Kidney glomerular epithelial cell (primary cell): ENCODE results near the gene CDH11.
A peak's percentile ranks its signal among the peaks of the same experiment; 100 is the strongest.

Source experiments
- DNase-seq: peaks from one replicate; lab custom pipeline; 2025; lab: John Stamatoyannopoulos, UW

Gene CDH11, protein sequence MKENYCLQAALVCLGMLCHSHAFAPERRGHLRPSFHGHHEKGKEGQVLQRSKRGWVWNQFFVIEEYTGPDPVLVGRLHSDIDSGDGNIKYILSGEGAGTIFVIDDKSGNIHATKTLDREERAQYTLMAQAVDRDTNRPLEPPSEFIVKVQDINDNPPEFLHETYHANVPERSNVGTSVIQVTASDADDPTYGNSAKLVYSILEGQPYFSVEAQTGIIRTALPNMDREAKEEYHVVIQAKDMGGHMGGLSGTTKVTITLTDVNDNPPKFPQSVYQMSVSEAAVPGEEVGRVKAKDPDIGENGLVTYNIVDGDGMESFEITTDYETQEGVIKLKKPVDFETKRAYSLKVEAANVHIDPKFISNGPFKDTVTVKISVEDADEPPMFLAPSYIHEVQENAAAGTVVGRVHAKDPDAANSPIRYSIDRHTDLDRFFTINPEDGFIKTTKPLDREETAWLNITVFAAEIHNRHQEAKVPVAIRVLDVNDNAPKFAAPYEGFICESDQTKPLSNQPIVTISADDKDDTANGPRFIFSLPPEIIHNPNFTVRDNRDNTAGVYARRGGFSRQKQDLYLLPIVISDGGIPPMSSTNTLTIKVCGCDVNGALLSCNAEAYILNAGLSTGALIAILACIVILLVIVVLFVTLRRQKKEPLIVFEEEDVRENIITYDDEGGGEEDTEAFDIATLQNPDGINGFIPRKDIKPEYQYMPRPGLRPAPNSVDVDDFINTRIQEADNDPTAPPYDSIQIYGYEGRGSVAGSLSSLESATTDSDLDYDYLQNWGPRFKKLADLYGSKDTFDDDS

DNA sequence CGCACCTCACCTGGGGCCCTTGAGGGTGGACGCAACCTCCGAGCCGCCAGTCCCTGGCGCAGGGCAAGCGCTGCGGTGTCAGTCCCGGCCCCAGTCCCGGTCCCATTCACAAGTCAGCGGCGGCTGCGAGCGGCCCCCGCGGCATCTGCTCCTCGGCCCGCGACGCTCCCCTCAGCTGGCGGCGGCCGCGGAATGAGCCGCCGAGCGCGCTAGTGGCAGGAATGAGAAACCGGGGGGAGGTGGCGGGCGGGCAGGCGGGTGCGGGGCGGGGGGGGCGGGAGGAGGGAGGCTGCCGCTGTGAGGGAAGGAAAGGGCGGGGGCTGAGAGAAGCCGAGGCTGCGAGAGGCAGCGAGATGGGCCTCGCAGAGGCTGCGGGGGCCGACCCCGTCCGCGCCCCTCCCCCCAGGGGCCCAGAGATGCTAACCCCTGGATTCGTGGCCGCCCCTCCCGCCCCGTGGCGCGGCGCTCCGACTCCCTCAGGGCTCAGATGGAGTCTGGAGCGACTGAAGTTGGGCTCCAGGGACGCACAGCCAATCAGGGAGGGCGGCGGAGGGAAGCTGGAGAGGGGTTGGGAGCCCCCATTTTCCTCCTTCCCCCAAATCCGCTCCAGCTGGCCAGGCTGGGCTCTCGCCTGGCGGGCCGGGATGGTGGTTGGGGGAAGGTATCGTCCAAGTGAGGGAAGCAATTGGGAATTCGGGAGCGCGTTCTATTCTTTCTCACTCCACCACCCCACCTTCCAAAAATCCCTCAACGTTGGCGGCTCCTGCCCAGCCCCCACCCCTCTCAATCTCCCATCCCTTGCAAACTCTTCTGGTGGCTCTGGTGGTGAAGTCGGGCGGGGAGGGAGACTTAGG is at the start of gene CDH11:
Gene CDH11 (minus strand): TSS at position 194 of the 854 bp plus-strand sequence. CDS start 117,194 bp downstream, outside the sequence.
- DNase-seq = peak; percentile 18

DNA sequence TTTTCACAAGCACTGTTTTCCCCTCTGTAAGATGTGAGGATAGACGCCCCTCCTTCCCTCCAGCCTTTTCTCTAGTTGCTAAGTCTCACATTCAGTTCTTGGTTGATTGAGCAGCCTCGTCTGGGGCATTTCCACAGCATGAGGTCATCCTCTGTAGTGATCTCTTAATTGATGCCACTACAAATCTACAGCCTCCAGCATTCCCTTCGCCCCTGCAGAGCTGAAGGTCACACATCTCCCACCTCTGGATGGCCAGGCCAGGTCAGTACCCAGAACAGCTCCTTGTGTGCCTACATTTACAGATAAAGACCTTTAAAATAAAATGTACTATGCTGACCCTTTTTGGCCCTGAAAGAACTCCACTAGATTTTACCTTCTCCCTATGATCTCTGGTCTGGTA is 32.5 kb upstream of the CDH11 start:
- DNase-seq = peak; percentile 71

DNA sequence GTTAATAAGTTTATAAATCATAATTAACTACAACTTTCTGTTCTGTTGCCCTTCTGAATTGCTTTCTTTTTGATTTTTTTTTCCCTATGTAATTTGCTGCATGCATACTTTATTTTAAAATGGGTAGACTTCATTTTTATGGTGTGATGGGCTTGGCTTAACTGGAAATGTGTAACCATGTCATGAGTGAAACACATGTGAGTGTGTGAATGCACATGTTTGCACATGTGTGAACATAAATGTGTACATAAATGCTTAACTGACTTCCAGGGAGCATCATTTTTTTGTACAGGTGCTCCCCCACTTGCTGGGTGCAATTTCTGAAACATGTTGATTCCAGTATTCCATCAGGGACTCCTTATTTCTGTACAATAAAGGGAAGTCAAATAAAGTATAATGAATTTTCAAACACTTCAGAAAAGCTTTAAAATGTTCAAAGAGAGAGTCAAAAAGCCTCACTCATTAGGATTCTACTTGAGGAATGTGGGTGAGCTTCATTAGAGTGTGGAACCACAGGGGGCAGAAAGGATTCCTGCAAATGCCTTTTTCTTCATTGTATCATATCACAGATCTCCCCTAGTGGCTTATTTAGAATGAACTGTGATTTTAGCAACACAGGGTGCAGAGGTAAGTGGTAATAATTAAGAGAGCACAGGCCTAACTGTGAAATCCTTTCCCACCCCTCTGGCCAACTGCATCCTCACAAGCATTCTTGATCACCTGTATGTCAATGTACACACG is 31.7 kb upstream of the CDH11 start:
- DNase-seq = no peak

DNA sequence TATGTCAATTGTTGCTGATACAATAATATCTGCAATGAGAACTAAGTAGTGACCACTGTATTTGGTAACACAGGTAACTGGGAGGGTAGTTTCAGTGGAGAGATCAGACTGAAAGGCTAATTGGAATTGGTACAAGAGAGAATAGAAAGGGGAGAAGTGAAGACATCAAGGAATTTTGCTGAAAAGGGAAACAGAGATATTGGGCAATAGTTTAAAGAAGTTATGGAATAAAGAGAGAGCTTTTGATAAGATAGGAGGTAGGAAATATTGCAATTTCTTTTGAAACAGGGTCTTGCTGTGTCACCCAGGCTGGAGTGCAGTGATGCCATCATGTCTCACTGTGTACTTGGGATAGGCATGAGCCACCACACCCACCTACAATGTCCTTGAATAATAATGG is 26.9 kb upstream of the CDH11 start:
- DNase-seq = no peak

DNA sequence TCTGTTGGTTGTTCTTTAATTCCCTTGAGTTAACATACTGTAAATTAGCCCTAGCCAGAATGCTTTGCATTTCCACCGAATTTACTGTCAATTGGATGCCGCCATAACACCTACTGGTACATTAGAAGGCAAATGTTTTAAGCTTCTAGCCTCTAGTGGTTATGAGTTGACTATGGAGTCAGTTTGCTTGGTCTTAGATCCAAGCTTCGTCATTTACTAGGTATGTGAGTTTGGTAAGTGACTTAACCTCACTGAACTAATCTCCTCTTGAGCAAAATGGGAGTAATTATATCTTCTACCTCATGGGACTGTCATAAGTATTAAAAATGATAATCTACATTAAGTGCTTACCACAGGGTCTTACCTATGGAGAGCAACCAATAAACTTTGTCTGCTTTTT is 20.4 kb upstream of the CDH11 start:
- no peak for DNase-seq

DNA sequence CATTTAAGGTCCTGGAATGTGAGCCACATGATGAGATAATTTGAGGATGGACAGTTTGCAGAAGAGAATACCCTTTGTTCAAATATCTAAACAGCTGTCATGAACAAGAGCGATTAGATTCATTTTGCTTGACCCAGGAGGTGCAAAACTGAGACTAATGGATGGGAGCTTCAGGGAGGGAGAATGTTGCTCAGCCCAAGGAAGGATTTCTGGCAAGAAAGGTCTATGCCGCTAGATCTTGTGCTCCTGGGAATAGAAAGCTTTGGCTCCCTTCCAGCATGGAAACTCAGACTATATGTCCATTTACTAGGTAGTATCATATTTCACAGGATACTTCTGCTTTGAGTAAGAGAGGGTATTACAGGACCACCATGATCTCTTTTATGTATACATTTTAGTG is 14.8 kb upstream of the CDH11 start:
- no peak for DNase-seq

DNA sequence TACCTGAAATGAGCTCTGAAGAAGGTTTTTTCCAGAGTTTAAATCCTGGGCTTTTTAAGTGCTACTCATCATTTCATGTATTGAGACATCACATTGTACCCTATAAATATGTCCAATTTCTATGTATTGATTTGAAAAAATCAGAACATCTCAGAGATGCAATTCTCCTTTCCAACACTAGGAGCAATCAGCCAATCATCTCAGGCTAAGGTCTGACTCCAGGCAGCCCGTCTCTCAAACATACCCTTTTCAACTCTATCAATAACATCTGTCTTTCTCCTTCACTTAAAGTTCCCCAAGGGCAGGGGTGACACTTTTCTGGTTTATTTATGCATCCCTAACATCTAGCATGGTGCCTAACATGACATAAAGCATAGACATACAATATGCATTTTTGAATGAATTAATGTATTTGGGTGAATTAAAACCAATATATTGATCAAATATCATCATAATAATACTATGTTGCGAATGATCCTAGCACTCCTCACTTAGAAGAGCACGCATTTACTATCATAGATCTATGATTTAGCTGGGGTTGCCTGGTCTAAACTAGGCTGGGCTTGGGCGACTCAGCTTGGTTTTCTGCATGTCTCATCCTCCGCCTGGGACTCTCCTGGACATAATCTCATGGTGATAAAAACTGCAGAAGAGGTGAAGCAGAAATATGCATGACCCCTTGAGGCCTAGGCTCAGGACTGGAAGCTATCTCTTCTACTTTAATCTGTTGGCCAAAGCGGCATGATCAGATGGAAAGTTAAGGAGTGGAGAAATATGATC is 5.2 kb upstream of the CDH11 start:
- no peak for DNase-seq

DNA sequence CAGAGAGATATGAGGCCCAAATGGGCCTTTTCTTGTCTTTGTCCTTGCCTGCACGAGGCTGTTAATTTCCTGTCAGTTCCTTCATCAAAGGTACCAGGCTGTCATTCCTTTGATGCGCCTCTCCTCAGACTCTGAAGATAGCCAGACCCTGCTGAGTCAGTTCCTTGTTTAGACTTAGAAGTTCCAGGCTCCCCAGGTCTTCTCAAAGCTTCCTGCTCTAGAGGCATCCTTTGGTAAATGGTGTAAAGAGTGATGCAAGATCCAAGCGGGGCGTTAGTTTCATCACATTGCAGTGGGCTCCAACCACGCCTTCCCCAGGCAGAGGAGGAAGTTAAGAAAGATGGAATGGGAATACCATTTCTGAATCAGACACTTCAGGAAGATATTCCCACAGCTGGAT is 4.0 kb upstream of the CDH11 start:
- no peak for DNase-seq

DNA sequence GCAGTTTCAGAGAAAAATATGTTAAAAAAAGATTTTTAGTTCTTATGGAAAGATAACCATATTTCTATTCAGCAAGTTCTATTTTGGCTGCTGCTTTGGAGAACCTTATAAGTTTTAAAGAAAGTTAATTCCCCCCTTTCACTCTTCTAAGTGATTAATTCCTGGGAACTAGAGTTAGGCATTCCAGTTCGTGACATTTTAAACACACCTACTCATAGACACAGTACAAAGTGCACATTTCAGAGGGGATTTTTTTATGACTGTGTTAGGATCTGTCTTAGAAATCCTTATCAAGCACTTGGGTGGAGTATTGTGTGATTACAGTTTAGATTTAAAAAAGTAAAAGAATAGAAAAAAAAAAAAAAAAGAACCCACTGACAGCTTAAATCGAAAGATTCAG is 3.5 kb upstream of the CDH11 start:
- no peak for DNase-seq

DNA sequence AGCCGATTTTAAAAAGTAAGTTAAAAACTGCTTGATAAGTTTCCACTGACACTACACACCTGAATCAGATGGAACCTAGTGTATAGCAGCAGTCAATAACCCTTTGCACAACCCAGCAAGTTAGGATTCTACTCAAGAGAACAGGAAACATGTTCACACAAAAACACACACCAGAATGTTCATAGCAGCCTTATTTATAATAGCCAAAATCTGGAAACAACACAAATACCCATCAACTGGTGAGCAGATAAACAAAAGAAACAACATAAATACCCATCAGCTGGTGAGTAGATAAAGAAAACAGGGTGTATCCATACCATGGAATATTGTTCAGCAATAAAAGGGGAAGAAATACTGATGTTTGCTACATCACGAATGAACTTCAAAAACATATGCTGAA is 2.7 kb upstream of the CDH11 start:
- DNase-seq = no peak

DNA sequence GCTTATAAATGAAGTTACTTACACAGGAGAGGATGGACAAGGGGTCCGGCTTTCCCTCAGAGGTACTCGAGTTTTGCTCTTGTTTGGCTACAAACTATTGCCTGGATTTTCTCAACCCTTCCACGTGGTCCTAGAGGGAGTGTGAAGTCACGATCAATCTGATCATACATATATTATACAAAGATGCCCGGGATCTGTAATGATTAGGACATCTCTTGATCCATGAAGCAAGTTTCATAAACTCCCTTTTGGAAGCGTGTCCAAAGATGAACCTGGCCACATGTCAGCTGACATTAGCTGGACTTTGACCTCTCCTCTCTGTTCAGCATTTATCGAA is 2.3 kb upstream of the CDH11 start:
- no peak for DNase-seq

DNA sequence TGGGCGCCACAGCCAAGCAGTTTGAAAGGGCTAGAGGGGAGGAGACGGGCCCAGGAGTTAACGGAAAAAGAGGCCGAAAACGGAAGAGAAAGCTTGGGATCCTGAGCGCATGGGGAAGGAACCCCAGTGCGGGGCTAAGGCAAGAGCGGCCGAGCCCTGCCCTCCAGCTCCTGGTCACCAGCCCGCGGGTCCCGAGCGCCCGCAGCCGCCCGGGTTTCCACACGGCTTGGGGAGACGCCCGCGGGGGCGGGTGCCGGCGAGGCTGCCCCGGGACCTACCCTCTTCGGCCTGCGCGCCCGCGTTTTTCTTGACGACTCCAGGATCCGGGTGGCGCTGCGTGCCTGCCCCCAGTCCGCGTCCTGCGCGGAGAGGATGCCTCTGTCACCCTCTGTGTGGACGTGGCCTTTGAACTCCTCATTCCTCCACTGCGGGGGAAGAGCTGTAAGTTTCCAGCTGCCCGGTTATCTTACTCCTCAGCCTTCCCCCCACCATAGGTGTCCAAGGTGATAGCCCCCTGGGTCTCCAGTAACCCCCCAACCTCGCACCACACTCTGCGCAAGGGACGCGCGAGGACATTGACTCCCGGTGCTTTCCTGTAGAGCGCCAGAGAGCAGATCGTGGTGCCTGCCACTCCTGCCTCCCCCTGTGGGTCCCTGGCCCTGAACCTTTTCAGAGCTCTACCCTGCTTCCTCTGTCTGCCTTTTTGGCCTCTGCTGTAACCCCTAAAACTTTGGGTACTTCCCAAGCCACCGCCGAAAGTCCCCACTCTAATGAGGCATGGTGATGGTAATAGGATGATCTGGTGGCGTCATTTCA is 1.7 kb upstream of the CDH11 start:
- no peak for DNase-seq

DNA sequence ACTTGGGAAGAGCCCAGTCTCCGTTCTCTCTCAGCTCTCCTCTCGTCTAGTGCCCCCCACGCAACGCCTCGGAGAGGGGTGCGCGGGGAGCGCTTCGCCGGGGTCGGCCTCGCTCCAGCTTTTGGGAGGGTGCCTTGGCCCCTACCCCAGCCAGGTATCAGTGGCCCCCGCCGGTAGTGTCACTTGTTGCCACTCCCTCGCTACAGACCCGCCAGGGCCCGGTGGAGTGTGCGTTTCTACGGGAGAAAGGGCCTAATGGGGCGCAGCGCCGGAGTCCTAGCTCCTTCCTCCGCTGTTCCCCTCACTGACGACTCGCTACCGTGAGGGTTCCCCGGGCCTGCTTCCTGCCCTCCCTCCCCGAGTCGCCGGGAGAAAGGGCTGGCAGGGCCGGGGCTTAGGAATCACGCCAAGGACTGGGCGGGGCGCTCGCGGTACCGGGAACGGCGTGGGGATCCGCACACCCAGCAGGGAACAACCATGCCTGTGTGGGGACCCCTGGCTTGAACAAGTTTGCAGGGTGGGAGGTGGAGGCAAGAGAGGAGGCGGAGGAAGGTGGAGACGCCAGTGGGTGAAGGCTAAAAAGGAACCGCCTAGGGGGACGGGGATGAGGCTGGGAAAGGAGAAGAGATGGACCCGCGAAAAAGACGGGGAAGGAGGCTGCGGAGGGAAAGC is 997 bp upstream of the CDH11 start:
- DNase-seq = peak; percentile 37

DNA sequence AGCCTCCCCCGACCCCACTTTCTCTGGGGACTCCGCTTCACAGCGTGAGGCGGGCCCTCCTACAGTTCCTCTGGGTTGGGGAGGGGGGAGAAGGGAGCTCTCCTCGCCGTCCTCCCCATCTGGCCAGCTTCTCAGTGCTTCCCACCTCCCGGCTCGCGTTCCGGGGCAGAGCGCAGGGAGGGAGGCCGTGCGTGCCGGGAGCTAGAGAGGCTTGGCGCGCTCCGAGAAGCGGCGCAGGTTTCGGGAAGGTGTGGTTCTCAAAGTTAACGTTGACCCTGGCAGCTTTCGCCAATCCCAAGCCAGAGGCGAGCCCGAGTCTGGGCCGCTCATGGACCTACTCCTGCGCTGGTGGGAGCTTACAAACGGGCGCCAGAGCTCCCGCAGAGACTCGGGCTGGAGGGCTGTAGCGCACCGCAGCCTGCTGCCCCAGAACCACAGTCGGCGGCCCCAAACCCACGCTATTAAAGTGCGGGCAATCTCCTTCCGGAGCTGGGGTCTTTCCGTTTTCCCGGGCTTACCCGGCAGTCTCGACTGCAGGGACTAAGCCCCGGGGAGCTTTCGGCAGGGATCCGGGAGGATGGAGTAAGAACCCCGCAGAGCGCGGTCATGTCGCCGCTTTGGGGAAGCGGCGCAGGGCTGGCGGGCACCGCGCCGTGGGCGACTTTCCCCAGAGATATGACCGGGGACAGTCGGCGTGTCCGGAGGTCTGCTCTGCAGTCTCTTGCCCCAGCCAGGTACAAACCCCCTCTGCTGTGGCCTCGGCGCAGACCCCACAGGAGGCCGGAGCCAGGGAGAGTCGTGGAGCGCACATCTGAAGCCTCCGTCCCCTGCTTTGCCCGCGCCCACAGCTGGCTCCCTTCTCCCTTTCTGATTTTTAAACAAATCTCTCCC is 787 bp downstream of the CDH11 start:
- no peak for DNase-seq

DNA sequence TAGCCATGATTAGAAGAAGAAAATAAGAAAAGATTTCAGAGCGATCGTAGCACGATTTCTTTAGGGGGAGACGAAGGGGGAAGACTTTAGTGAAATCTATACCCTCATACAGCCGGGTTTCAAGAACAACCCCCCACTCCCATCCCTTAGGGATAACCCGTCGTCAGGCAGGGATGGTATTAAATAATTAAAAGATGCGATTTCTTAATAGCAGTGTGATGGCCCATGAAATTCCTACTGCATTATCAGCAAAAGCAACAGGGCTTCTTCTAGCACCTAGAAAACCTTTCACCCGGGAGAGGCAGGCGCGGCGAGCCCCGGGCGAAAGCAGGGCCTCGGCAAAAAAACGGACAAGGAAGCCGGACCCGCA is 1.4 kb downstream of the CDH11 start:
- peak; percentile 3 for DNase-seq

DNA sequence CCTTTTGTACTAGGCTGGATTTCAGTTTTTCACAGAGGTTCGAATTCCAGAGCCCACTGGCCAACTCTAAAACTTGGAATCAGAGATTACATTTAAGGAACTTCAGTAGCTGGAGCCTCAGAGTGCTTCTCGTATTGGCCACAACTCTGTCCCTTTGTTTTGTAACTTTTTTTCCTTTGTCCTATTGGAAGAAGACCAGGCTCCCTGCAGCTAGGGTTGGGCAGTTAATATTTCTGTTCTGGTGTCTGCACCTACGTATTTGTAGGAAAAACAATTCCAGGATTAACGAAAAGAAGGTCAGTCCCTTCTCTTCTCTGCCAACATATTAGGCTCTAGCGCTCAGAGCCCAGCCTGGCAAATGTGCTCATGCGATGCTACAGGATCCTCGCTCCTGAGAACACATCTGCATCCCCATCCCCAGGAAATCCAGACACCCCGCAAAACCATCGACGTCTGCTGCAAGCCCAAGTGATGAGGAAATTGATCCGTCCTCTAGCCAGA is 1.9 kb downstream of the CDH11 start:
- peak; percentile 45 for DNase-seq

DNA sequence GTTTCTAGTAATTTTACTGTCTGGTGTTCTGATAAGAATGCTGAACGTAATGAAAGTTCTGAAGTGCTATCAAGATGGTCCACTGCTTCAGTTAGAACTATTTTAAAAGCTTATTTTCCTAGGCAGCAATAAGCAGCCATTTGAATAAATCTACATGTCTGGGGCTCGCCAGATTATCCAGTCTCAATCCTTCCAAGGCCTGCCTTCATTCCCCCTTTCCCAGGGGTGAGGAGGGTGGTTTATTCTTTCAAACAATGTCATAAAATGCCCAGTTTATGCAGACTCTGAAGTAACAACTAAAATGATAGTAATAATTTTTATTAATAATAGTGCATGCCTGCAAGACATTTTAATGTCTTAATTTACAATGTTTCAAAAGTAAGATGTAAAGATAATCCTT is 2.4 kb downstream of the CDH11 start:
- no peak for DNase-seq

DNA sequence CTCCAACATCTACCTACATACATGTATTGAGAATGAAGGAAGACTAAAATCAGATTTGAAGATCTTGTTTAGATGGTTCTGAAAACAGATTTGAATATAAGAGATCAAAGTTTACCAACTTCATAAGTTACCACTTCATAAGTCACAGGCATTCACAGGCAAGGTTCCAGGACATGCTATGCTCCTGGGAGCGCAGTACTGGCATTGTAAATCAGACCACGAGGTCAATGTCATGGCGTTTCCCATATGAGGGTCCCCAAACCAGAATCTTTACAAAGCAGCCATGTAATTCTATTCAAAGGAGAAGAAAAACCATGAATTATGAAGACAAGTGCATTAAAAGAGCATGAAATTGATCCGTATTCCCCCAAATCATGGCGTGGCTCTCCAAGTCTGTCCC is 3.0 kb downstream of the CDH11 start:
- no peak for DNase-seq
